ENCODE data around the gene SEMA4D.

DNA sequence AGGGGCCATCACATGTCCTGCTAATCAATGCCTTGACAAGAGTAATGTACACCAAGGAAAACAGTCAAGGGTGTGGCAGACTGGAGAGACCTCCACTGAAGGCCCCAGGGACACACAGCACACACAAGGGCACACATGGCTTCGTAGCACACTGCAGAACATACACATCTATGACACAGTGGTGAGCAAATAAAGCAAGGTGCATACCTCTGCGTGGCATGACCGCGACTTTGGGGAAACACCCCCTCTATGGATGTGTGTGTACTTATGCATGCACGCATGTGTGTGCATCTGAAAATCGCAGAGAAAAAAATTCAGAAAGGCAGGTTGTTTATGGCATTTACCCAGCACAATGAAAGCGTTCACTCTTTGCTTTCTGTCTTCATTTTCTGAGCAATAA is 20.5 kb downstream of the SEMA4D start:
- TF ChIP-seq, protein P1, sequence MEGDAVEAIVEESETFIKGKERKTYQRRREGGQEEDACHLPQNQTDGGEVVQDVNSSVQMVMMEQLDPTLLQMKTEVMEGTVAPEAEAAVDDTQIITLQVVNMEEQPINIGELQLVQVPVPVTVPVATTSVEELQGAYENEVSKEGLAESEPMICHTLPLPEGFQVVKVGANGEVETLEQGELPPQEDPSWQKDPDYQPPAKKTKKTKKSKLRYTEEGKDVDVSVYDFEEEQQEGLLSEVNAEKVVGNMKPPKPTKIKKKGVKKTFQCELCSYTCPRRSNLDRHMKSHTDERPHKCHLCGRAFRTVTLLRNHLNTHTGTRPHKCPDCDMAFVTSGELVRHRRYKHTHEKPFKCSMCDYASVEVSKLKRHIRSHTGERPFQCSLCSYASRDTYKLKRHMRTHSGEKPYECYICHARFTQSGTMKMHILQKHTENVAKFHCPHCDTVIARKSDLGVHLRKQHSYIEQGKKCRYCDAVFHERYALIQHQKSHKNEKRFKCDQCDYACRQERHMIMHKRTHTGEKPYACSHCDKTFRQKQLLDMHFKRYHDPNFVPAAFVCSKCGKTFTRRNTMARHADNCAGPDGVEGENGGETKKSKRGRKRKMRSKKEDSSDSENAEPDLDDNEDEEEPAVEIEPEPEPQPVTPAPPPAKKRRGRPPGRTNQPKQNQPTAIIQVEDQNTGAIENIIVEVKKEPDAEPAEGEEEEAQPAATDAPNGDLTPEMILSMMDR (IDR thresholded peaks at IDR 0.05): no peak
- TF ChIP-seq POLR2A (IDR thresholded peaks at IDR 0.05): no peak
